ENCODE measurements around the gene RASSF4.

RASSF4 gene

GRCh38 chr10:44965651-44966097 is 6.1 kb downstream of the RASSF4 start:
- no peak for DNase-seq (ENCODE audit: extremely low read depth, low read depth)
- TF ChIP-seq CTCF (IDR thresholded peaks at IDR 0.05; ENCODE audit: low read depth, low read length), result no peak

- DNase-seq (ENCODE audit: extremely low read depth, low read depth), result no peak
- TF ChIP-seq CTCF (IDR thresholded peaks at IDR 0.05; ENCODE audit: low read depth, low read length), result no peak
Measured at GRCh38 chr10:44966129-44966815, 6.7 kb downstream of the RASSF4 start.

GRCh38 chr10:44966816-44967509 is 7.4 kb downstream of the RASSF4 start:
- peak; percentile 3 for TF ChIP-seq CTCF (IDR thresholded peaks at IDR 0.05; ENCODE audit: low read depth, low read length)
- DNase-seq (ENCODE audit: extremely low read depth, low read depth), result no peak

- TF ChIP-seq CTCF (IDR thresholded peaks at IDR 0.05; ENCODE audit: low read depth, low read length), result no peak
- DNase-seq (ENCODE audit: extremely low read depth, low read depth), result no peak
Measured at GRCh38 chr10:44967616-44968015, 8.0 kb downstream of the RASSF4 start.

- no peak for DNase-seq (ENCODE audit: extremely low read depth, low read depth)
- no peak for TF ChIP-seq CTCF (IDR thresholded peaks at IDR 0.05; ENCODE audit: low read depth, low read length)
Measured at GRCh38 chr10:44968091-44968490, 8.5 kb downstream of the RASSF4 start.

GRCh38 chr10:44968500-44969400 is 9.1 kb downstream of the RASSF4 start:
- no peak for DNase-seq (ENCODE audit: extremely low read depth, low read depth)
- TF ChIP-seq CTCF (IDR thresholded peaks at IDR 0.05; ENCODE audit: low read depth, low read length), result no peak
